Activated CD4-positive, alpha-beta T cell treated with anti-CD3 and anti-CD28 coated beads, Interleukin-2, amount 50 U/mL, for 1 hour (primary cell): ENCODE results near the gene WFDC1.
"Not testable (repeated sequence)": the region's sequence is repeated elsewhere in the genome, so short reads cannot be mapped to it uniquely, and the experiment has no call there.

ENCODE experiments used
- DNase-seq: peaks from one replicate; pipeline ENCODE4 v3.0.0-alpha.2; 2020

WFDC1 gene

GRCh38 chr16:84330685-84331050, 36.0 kb downstream of the WFDC1 start:
- DNase-seq, result no peak

- DNase-seq, result no peak
These were observed 37.5 kb downstream of the WFDC1 start for GRCh38 chr16:84331998-84332780.

GRCh38 chr16:84332975-84333684, 38.5 kb downstream of the WFDC1 start:
- no peak for DNase-seq

GRCh38 chr16:84334058-84334457, 39.4 kb downstream of the WFDC1 start:
- DNase-seq, result no peak

- no peak for DNase-seq
These were observed 39.8 kb downstream of the WFDC1 start for GRCh38 chr16:84334482-84334881.

- not testable (repeated sequence) for DNase-seq
These were observed 42.6 kb downstream of the WFDC1 start for GRCh38 chr16:84337236-84337635.

- no peak for DNase-seq
These were observed 44.6 kb downstream of the WFDC1 start for GRCh38 chr16:84339311-84339710.

GRCh38 chr16:84339766-84340165, 45.1 kb downstream of the WFDC1 start:
- DNase-seq, result no peak

GRCh38 chr16:84340325-84341040, 45.8 kb downstream of the WFDC1 start:
- no peak for DNase-seq

- DNase-seq, result no peak
These were observed 47.0 kb downstream of the WFDC1 start for GRCh38 chr16:84341528-84342295.

GRCh38 chr16:84343800-84344199, 49.1 kb downstream of the WFDC1 start:
- DNase-seq, result not testable (repeated sequence)

GRCh38 chr16:84344781-84345180, 50.1 kb downstream of the WFDC1 start:
- no peak for DNase-seq

GRCh38 chr16:84347161-84347560, 52.5 kb downstream of the WFDC1 start:
- no peak for DNase-seq

- DNase-seq, result no peak
These were observed 53.8 kb downstream of the WFDC1 start for GRCh38 chr16:84348386-84348888.

- no peak for DNase-seq
These were observed 55.4 kb downstream of the WFDC1 start for GRCh38 chr16:84349862-84350684.

GRCh38 chr16:84350685-84351400, 56.2 kb downstream of the WFDC1 start:
- no peak for DNase-seq

GRCh38 chr16:84351630-84352029, 57.0 kb downstream of the WFDC1 start:
- no peak for DNase-seq

GRCh38 chr16:84354306-84354705, 59.6 kb downstream of the WFDC1 start:
- no peak for DNase-seq

GRCh38 chr16:84355149-84355548, 60.5 kb downstream of the WFDC1 start:
- no peak for DNase-seq

- DNase-seq, result no peak
These were observed 61.5 kb downstream of the WFDC1 start for GRCh38 chr16:84356176-84356575.

- no peak for DNase-seq
These were observed 62.0 kb downstream of the WFDC1 start for GRCh38 chr16:84356591-84357116.
